Neural progenitor cell (in vitro differentiated cells): ENCODE data around the gene IRF5.

Source experiments
- EZH2 ChIP-seq: fragments of 200-600 bp; sonication (generic); IDR thresholded peaks from 2 replicates; pipeline ENCODE4 v1.6.1; 2017; ENCODE audit warnings: antibody characterized with exemption, mild to moderate bottlenecking, moderate library complexity
- TF ChIP-seq, protein P1 (sequence below): fragments of 200-600 bp; sonication (generic); IDR thresholded peaks from 2 replicates; pipeline ENCODE4 v1.5.1; 2017; ENCODE audit warnings: antibody characterized with exemption, mild to moderate bottlenecking

DNA sequence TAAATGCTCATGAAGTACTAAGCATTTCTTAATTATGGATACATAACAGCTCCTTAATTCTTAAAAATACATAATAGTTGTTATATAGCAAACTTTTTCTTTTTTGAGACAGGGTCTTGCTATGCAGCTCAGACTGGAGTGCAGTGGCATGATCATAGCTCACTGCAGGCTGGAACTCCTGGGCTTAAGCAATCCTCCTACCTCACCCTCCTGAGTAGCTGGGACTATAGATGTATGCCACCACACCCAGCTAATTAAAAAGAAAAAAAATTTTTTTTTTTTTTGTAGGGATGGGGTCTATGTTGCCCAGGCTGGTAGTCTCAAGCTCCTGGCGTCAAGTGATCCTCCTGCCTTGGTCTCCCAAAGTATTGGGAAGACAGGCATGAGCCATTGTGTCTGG lies 30.9 kb downstream of the IRF5 start:
- TF ChIP-seq, protein P1, sequence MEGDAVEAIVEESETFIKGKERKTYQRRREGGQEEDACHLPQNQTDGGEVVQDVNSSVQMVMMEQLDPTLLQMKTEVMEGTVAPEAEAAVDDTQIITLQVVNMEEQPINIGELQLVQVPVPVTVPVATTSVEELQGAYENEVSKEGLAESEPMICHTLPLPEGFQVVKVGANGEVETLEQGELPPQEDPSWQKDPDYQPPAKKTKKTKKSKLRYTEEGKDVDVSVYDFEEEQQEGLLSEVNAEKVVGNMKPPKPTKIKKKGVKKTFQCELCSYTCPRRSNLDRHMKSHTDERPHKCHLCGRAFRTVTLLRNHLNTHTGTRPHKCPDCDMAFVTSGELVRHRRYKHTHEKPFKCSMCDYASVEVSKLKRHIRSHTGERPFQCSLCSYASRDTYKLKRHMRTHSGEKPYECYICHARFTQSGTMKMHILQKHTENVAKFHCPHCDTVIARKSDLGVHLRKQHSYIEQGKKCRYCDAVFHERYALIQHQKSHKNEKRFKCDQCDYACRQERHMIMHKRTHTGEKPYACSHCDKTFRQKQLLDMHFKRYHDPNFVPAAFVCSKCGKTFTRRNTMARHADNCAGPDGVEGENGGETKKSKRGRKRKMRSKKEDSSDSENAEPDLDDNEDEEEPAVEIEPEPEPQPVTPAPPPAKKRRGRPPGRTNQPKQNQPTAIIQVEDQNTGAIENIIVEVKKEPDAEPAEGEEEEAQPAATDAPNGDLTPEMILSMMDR, result no peak
- no peak for TF ChIP-seq EZH2
